Upper lobe of right lung (tissue), 1 donor: Measurements from ENCODE around the gene RXFP4. TPM values are rescaled to one million over a fixed set of nuclear protein-coding genes. Genes with fewer than 3 reads are reported as not detected.

ENCODE experiments used
- ATAC-seq: fragments of 200-7000 bp; cut with Tn5 transposase; one replicate; pipeline ENCODE4 v1.9.1; 2020; ENCODE audit warnings: mild to moderate bottlenecking, moderate library complexity
- DNase-seq: peaks from one replicate; pipeline ENCODE4 v3.0.0-alpha.2; 2020
- H3K27ac ChIP-seq: fragments of 200-600 bp; one replicate; pipeline ENCODE4 v1.8.0; 2022
- H3K27me3 ChIP-seq: fragments of 200-600 bp; one replicate; pipeline ENCODE4 v1.8.0; 2022; ENCODE audit warnings: mild to moderate bottlenecking
- H3K36me3 ChIP-seq: fragments of 200-600 bp; one replicate; pipeline ENCODE4 v1.8.0; 2022
- H3K4me1 ChIP-seq: fragments of 200-600 bp; one replicate; pipeline ENCODE4 v1.8.0; 2022
- H3K4me3 ChIP-seq: fragments of 200-600 bp; one replicate; pipeline ENCODE4 v1.8.0; 2022; ENCODE audit warnings: mild to moderate bottlenecking
- H3K9me3 ChIP-seq: fragments of 200-600 bp; one replicate; pipeline ENCODE4 v1.8.0; 2022
- intact Hi-C: fragments of 100-400 bp; cut with DNase I; formaldehyde crosslinking; loops from one replicate; pipeline ENCODE4 v1.11.0; 2022
- total RNA-seq: library from RNA; stranded (reverse); fragmentation: NEBNext Ultra II Directional; extraction: Animal tissue kit (Norgen Biotek cat#: 25700); gene quantifications from one replicate; pipeline ENCODE4 v1.2.1, GENCODE V29; 2021
- TF ChIP-seq, protein P1 (sequence below): fragments of 200-600 bp; IDR thresholded peaks from one replicate; pipeline ENCODE4 v1.8.0; 2022; ENCODE audit warnings: antibody characterized with exemption
- donor health status: DM: no; HTN: yes; CAD: no; lungs with severe emphysema.

Gene RXFP4
- total RNA-seq, 1 donor from 2014 or later, result not detected

DNA sequence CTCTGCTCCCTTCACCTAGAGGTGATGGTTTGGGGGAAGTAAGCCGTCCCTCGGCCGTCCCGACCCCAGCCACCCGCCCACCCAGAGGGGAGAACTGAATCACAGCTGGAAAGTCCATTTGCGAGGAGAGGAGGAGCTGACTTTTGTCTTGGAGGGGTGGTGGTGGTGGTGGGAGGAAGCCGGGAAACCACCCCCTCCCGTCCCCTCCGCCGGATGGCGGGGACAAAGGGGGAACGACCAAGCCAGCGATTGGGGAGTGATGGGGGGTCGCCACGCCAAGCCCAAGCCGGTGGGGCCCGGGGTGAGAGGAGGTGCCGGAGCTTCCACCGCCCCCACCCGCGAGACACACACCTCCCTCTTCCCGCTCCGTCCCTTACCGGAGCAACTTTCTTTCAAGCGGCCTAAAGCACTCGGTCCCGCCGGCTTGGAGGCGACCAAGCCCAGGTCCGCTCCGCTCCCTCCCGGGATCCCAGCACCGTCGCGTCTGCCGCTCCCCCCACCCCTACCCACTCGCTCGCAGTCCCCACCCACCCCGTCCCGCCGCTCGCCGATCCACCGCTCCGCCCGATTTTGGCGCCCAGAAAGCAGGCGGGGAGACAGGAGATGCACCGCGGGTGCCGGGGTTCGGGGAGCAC is 36.4 kb downstream of the RXFP4 start:
- Histone ChIP-seq H3K36me3 (peaks cover 10% of the 10 kb centered on the region), H3K4me1 (peaks cover 78% of the 10 kb centered on the region), H3K9me3 (no peaks in the 10 kb centered on the region), H3K27me3 (no peaks in the 10 kb centered on the region), H3K27ac (peak overlapping the region; percentile 93), H3K4me3 (peak overlapping the region; percentile 91)
- ATAC-seq (peak; percentile 49), DNase-seq (peak; percentile 78)
- TF ChIP-seq, protein P1, sequence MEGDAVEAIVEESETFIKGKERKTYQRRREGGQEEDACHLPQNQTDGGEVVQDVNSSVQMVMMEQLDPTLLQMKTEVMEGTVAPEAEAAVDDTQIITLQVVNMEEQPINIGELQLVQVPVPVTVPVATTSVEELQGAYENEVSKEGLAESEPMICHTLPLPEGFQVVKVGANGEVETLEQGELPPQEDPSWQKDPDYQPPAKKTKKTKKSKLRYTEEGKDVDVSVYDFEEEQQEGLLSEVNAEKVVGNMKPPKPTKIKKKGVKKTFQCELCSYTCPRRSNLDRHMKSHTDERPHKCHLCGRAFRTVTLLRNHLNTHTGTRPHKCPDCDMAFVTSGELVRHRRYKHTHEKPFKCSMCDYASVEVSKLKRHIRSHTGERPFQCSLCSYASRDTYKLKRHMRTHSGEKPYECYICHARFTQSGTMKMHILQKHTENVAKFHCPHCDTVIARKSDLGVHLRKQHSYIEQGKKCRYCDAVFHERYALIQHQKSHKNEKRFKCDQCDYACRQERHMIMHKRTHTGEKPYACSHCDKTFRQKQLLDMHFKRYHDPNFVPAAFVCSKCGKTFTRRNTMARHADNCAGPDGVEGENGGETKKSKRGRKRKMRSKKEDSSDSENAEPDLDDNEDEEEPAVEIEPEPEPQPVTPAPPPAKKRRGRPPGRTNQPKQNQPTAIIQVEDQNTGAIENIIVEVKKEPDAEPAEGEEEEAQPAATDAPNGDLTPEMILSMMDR, result no peak
- intact Hi-C loops, result no loop called here

DNA sequence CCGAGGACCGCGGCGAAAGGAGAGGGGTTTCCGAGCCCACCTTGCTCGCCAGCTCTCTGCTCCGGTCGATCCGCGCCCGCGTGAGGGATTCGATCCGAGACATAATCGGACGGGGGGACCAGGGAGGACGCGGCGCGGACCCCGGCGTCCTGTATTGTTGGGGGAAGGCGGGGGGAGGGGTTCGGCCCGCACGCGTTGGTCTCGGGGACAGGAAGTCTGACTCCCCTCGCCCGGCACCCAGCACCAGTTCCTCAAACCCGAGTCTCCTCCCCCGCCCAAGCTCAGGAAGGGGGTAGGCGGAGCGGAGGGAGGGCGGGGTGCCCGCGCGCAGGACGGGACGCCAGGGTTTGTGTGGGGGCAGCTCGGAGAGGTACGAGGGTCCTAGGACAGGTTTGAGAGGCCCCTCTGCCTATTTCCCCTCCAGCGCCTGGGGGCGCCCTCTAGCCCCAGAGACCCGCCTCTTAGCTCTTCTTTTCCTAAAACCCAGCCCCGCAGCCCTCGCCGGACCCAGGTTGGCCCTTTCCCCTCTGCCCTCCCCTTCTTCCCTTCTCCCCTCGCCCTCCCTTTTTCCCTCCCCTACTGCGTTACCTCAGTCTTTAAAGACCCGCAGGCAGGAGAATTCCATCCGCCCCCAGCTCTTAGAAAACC is 37.0 kb downstream of the RXFP4 start, which contains the start of gene ARHGEF2:
TSS of gene ARHGEF2 (minus strand) at position 223 of the 648 bp plus-strand sequence. CDS start at position 103, 120 bp downstream.
- DNase-seq (peak; percentile 92), ATAC-seq (peak; percentile 80)
- Histone ChIP-seq H3K27me3 (no peaks in the 10 kb centered on the region), H3K27ac (peak within 1 kb of the TSS; percentile 93), H3K4me3 (peak within 1 kb of the TSS; percentile 91), H3K4me1 (peaks cover 78% of the 10 kb centered on the region), H3K9me3 (no peaks in the 10 kb centered on the region), H3K36me3 (peaks cover 6% of the 10 kb centered on the region)
- intact Hi-C loops, result no loop called here
- TF ChIP-seq, protein P1, result peak; percentile 28

DNA sequence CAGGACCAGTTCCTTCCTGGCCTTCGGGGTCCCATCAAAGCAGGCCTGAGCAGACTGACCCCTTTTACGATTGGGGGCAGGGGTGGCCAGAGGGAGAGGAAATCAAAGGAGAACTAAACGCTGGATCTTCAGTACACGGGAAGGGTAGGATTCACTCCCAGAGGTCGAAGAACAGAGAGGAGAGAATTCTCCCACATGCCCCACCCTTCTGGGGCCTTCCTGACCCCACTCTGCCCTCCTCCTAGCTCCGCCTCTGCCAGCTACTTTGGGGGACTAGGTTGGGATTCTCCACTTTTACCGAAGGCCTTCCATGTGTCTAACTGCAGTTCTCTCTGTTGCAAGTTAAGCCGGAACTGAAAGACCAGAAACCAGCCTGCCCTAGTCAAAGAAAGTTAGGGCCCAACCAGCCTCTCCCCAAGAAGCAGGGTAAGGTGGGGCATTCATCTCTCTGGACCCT is 37.6 kb downstream of the RXFP4 start:
- H3K9me3 ChIP-seq, result no peaks in the 10 kb centered on the region
- peak overlapping the region; percentile 91 for H3K4me3 ChIP-seq
- DNase-seq (no peak), ATAC-seq (peak; percentile 5)
- no peaks in the 10 kb centered on the region for H3K27me3 ChIP-seq
- intact Hi-C loops, result no loop called here
- TF ChIP-seq, protein P1, result no peak
- peaks cover 78% of the 10 kb centered on the region for H3K4me1 ChIP-seq
- peak overlapping the region; percentile 93 for H3K27ac ChIP-seq
- peaks cover 2% of the 10 kb centered on the region for H3K36me3 ChIP-seq

DNA sequence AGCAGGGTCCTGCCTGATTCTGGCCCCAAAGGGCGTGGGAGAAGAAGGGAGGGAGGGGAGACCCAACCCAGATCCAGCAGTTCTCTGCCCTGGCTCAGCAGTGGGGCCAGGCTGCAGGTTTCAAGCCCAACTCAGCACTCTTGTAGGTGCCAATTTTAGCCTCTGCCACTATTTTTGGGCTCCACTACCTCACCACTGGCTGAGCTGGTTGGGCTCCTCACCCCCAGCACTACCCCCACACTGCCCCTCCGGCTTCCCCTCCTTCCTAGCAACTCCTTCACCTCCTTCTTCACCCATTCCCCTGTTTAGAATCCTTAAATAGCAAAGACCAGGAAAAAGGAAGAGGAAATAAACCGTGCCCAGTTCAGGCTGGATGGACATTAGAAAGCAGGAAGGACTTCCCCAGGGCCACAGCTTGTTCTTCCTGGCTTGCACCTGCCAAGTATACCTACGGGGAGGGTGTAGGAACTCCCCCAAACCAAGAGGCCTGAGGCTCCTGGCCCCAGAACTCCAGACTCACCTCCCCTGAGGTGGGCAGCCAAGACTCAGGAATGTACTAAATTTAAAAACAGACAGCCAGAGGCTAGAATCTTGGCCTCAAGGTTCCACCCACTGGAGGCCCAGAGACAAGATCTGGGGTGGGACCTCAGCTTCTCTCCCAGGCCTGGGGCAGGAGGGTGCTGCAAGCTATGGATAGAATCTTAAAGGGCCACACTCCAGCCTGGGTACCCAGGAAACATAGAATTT is 38.3 kb downstream of the RXFP4 start:
- ATAC-seq (no peak), DNase-seq (no peak)
- H3K4me1 ChIP-seq, result peaks cover 70% of the 10 kb centered on the region
- intact Hi-C loops, result no loop called here
- no peaks in the 10 kb centered on the region for H3K36me3 ChIP-seq
- TF ChIP-seq, protein P1, result no peak
- H3K4me3 ChIP-seq, result peak overlapping the region; percentile 91
- H3K27ac ChIP-seq, result peak overlapping the region; percentile 93
- H3K27me3 ChIP-seq, result no peaks in the 10 kb centered on the region
- no peaks in the 10 kb centered on the region for H3K9me3 ChIP-seq

DNA sequence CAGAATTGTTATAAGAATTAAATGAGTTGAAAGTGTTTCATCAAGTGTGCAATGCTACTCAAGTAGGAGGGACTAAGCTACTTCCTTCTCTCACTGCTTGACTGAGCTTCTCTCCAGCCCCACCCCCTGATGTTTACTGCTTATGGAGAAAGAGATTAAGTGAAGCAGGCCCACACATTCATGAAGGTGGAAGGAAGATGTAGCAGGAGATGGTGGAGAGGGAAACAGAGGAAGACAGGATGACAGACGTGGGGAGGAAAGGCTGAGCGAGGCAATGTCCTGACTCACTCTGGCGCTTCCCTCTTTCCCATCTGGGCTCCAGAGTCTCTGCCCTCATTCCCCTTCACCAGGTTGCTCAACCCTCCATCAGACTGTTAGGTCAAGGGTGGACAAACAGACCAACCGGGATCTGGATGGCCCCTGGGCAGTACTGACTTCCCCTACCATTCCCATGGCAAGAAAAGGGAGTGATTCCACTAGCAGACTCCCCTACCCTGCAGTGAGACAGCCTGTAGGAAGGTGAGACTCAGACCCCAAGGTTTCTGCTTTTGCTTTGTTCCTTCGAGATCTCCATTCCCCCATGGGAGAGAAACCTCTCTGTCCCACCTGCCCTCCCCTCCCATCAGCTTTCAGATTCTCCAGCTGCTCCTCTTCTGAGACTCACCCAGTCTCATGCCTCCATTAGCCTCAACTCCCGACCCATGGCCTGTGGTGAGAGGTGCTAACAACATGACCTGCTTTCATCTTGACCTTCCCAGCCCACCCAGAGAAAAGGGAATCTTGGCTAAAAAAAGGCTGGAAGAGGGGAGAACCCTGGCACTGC is 40.0 kb downstream of the RXFP4 start:
- TF ChIP-seq, protein P1, result no peak
- Histone ChIP-seq H3K4me3 (no peak overlapping the region), H3K36me3 (no peaks in the 10 kb centered on the region), H3K4me1 (peaks cover 57% of the 10 kb centered on the region), H3K27me3 (no peaks in the 10 kb centered on the region), H3K9me3 (no peaks in the 10 kb centered on the region), H3K27ac (peak overlapping the region; percentile 93)
- intact Hi-C loops, result no loop called here
- ATAC-seq (peak; percentile 56), DNase-seq (no peak)
